Stomach (tissue), 4 donors: ENCODE results near the gene ANKRD6.

Experiments used
- POLR2AphosphoS5 ChIP-seq, 3 donors: sonication (generic); formaldehyde crosslinking; IDR thresholded peaks; one replicate each; pipeline ENCODE4 v1.6.1; 2016; ENCODE audit warnings: antibody characterized with exemption in 3 of 3
- TF ChIP-seq, protein P1 (sequence below), 7 experiments: fragments of 450-650 bp in 4 of 7; fragments of 200-600 bp in 3 of 7; sonication (generic) in 3 of 7; IDR thresholded peaks; one replicate each; pipeline ENCODE4 v1.5.1; 2016 to 2019; ENCODE audit warnings: antibody characterized with exemption in 7 of 7, control low read depth in 2 of 7, mild to moderate bottlenecking in 1 of 7

DNA sequence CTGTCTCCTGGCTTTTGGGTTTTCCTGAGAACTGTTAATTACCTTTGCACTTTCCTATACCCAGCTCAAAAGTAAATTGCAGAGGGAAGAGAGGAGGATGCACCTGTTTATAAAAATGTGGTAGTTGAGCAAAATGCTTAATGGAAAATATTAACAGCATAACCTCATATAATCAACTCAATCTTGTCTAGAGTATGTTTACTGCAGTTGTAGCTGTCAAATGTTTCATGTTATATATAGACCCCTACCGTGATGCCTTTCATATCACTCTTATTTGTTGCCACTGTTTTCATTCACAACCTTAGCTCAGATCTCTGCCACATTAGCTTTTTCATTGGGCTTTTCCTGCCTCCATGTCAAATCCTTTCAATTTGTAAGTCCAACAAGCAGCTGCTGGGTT is 36.0 kb downstream of the ANKRD6 start:
- no peak for TF ChIP-seq POLR2AphosphoS5 (IDR thresholded peaks at IDR 0.05)
- TF ChIP-seq, protein P1, sequence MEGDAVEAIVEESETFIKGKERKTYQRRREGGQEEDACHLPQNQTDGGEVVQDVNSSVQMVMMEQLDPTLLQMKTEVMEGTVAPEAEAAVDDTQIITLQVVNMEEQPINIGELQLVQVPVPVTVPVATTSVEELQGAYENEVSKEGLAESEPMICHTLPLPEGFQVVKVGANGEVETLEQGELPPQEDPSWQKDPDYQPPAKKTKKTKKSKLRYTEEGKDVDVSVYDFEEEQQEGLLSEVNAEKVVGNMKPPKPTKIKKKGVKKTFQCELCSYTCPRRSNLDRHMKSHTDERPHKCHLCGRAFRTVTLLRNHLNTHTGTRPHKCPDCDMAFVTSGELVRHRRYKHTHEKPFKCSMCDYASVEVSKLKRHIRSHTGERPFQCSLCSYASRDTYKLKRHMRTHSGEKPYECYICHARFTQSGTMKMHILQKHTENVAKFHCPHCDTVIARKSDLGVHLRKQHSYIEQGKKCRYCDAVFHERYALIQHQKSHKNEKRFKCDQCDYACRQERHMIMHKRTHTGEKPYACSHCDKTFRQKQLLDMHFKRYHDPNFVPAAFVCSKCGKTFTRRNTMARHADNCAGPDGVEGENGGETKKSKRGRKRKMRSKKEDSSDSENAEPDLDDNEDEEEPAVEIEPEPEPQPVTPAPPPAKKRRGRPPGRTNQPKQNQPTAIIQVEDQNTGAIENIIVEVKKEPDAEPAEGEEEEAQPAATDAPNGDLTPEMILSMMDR (IDR thresholded peaks at IDR 0.05): no peak
